IMR-90 (cell line): ENCODE data around the gene RAET1E. TPM values are rescaled to one million over a fixed set of nuclear protein-coding genes. Genes with fewer than 3 reads are reported as not detected.

Experiments used
- ATAC-seq: fragments of 200-7000 bp; cut with Tn5 transposase; 2 replicates; pipeline ENCODE4 v1.9.1; 2020; ENCODE audit warnings: low read depth, mild to moderate bottlenecking, moderate library complexity
- BruUV-seq: library from RNA; stranded (reverse); fragments of 400-500 nt; replicated peaks from 2 replicates; lab custom pipeline; 2021; lab: Mats Ljungman, UMichigan
- CTCF ChIA-PET: fragments of 300-600 bp; formaldehyde crosslinking; extraction: SDS; loops from one replicate; lab custom pipeline; 2021; ENCODE audit warnings: antibody characterized with exemption; lab: Yijun Ruan, JAX
- POLR2A ChIA-PET: fragments of 300-600 bp; sonication (Branson Sonifier 250); formaldehyde crosslinking; loops from one replicate; lab custom pipeline; 2022; ENCODE audit warnings: antibody characterized with exemption; ENCODE audit not compliant: unreplicated experiment; lab: Charles Lee
- DNase-seq: peaks from one replicate; pipeline ENCODE4 v3.0.0; 2013
- H2AFZ ChIP-seq: replicated peaks from 2 replicates; pipeline ENCODE3; 2013; ENCODE audit warnings: low read length, mild to moderate bottlenecking; ENCODE audit not compliant: poor library complexity
- H2AK5ac ChIP-seq: 2 replicates; pipeline ENCODE4 v1.6.1; 2013; ENCODE audit warnings: low read depth, low read length, inconsistent platforms
- H2AK9ac ChIP-seq: replicated peaks from 2 replicates; pipeline ENCODE3; 2013; ENCODE audit warnings: mild to moderate bottlenecking, low read depth, low read length, moderate library complexity; ENCODE audit not compliant: poor library complexity
- H2BK120ac ChIP-seq: 2 replicates; pipeline ENCODE4 v1.6.1; 2013; ENCODE audit warnings: low read depth, low read length, inconsistent platforms
- H2BK15ac ChIP-seq: 3 replicates; pipeline ENCODE4 v1.6.1; 2013; ENCODE audit warnings: low read depth, low read length, inconsistent platforms
- H2BK20ac ChIP-seq: 2 replicates; pipeline ENCODE4 v1.6.1; 2013; ENCODE audit warnings: low read depth, mild to moderate bottlenecking, inconsistent platforms, low read length, moderate library complexity
- H2BK5ac ChIP-seq: 2 replicates; pipeline ENCODE4 v1.6.1; 2013; ENCODE audit warnings: mild to moderate bottlenecking, low read depth, low read length, inconsistent platforms; ENCODE audit not compliant: poor library complexity, severe bottlenecking
- H3K14ac ChIP-seq: replicated peaks from 2 replicates; pipeline ENCODE4 v1.6.1; 2013; ENCODE audit warnings: low read depth, low read length, inconsistent platforms
- H3K18ac ChIP-seq: 2 replicates; pipeline ENCODE4 v1.6.1; 2013; ENCODE audit warnings: low read depth, low read length, control low read depth
- H3K23ac ChIP-seq: 2 replicates; pipeline ENCODE4 v1.6.1; 2013; ENCODE audit warnings: low read depth, low read length, inconsistent platforms
- H3K27ac ChIP-seq: 2 replicates; pipeline ENCODE4 v1.5.1; 2013; ENCODE audit warnings: mild to moderate bottlenecking, control low read depth, low read length; ENCODE audit not compliant: insufficient read depth
- H3K27me3 ChIP-seq: 2 replicates; pipeline ENCODE4 v1.6.1; 2013; ENCODE audit warnings: low read length; ENCODE audit not compliant: control insufficient read depth, insufficient read depth
- H3K36me3 ChIP-seq: 2 replicates; pipeline ENCODE4 v1.6.1; 2013; ENCODE audit warnings: low read length, mixed read lengths; ENCODE audit not compliant: control insufficient read depth, insufficient read depth
- H3K4ac ChIP-seq: 2 replicates; pipeline ENCODE4 v1.6.1; 2013; ENCODE audit warnings: low read depth, low read length, inconsistent platforms
- H3K4me1 ChIP-seq: 2 replicates; pipeline ENCODE4 v1.6.1; 2013; ENCODE audit warnings: low read length, mixed read lengths; ENCODE audit not compliant: control insufficient read depth, insufficient read depth
- H3K4me2 ChIP-seq: 2 replicates; pipeline ENCODE4 v1.6.1; 2013; ENCODE audit warnings: low read depth, mild to moderate bottlenecking, control low read depth, low read length, moderate library complexity
- H3K4me3 ChIP-seq: 2 replicates; pipeline ENCODE4 v1.5.1; 2013; ENCODE audit warnings: low read depth, mild to moderate bottlenecking, control low read depth, low read length, moderate library complexity; ENCODE audit not compliant: insufficient read depth
- H3K56ac ChIP-seq: 2 replicates; pipeline ENCODE4 v1.6.1; 2013; ENCODE audit warnings: low read length, inconsistent platforms; ENCODE audit not compliant: insufficient read depth; ENCODE audit errors: extremely low read depth
- H3K79me1 ChIP-seq, 2 experiments: 2 replicates each; pipeline ENCODE4 v1.6.1; 2013; ENCODE audit warnings: low read length in 2 of 2, inconsistent platforms in 1 of 2, low read depth in 1 of 2
- H3K9ac ChIP-seq: 2 replicates; pipeline ENCODE4 v1.6.1; 2013; ENCODE audit warnings: low read depth, low read length, control low read depth
- H3K9me1 ChIP-seq: 2 replicates; pipeline ENCODE4 v1.6.1; 2013; ENCODE audit warnings: low read length, inconsistent platforms; ENCODE audit not compliant: insufficient read depth
- H3K9me3 ChIP-seq: 2 replicates; pipeline ENCODE4 v1.6.1; 2013; ENCODE audit warnings: low read length; ENCODE audit not compliant: control insufficient read depth, insufficient read depth
- H4K20me1 ChIP-seq: 2 replicates; pipeline ENCODE4 v1.6.1; 2013; ENCODE audit warnings: low read length, inconsistent platforms; ENCODE audit not compliant: insufficient read depth
- H4K5ac ChIP-seq: 2 replicates; pipeline ENCODE4 v1.6.1; 2013; ENCODE audit warnings: mild to moderate bottlenecking, low read depth, low read length, control low read depth
- H4K8ac ChIP-seq, 2 experiments: 2 replicates each; pipeline ENCODE4 v1.6.1; 2013; ENCODE audit warnings: low read depth in 2 of 2, low read length in 2 of 2, control low read depth in 1 of 2, inconsistent platforms in 1 of 2
- H4K91ac ChIP-seq: 2 replicates; pipeline ENCODE4 v1.6.1; 2013; ENCODE audit warnings: low read depth, low read length, inconsistent platforms; ENCODE audit not compliant: insufficient read depth
- BHLHE40 ChIP-seq: fragments of 150-350 bp; IDR thresholded peaks from 2 replicates; pipeline ENCODE4 v1.6.1; 2016; ENCODE audit warnings: mild to moderate bottlenecking, low read depth, low read length
- CHD1 ChIP-seq: IDR thresholded peaks from 2 replicates; pipeline ENCODE4 v1.6.1; 2012; ENCODE audit warnings: low read depth, low read length, improper control_type of control experiment
- MAFK ChIP-seq: IDR thresholded peaks from 2 replicates; pipeline ENCODE4 v1.6.1; 2012; ENCODE audit warnings: low read depth, low read length, improper control_type of control experiment
- MXI1 ChIP-seq: IDR thresholded peaks from 2 replicates; pipeline ENCODE4 v1.6.1; 2012; ENCODE audit warnings: low read depth, mild to moderate bottlenecking, low read length, moderate library complexity, borderline replicate concordance
- POLR2A ChIP-seq: IDR thresholded peaks from 2 replicates; pipeline ENCODE4 v1.6.1; 2012; ENCODE audit warnings: mild to moderate bottlenecking, low read depth, low read length
- RCOR1 ChIP-seq: IDR thresholded peaks from 2 replicates; pipeline ENCODE4 v1.6.1; 2012; ENCODE audit warnings: mild to moderate bottlenecking, low read length, improper control_type of control experiment; ENCODE audit not compliant: insufficient replicate concordance
- WGBS, 2 experiments: methylation state at CpG; one replicate each; pipeline versions ENCODE4 v1.1.5 to v1.1.7; 2013; ENCODE audit warnings: missing lambda C conversion rate in 2 of 2; ENCODE audit not compliant: insufficient read length in 1 of 2; ENCODE audit errors: extremely low coverage in 2 of 2; 5-methylcytosine and 5-hydroxymethylcytosine counted together
- dilution Hi-C: fragments of 300-500 bp; cut with HindIII; formaldehyde crosslinking; loops from one replicate; pipeline ENCODE4 v1.14.3; 2018; ENCODE audit warnings: low sequenced_read_pairs; ENCODE audit not compliant: unreplicated experiment
- in situ Hi-C: fragments of 300-500 bp; cut with MboI; formaldehyde crosslinking; loops from 3 replicates; pipeline ENCODE4 v1.14.3; 2019; ENCODE audit warnings: low sequenced_read_pairs, inconsistent platforms, mixed read lengths
- intact Hi-C: fragments of 100-400 bp; cut with micrococcal nuclease; formaldehyde crosslinking; loops from 2 replicates; pipeline ENCODE4 v1.10.0; 2022
- polyA plus RNA-seq, 3 experiments: library from polyadenylated mRNA; depleted of rRNA; stranded (reverse); fragments of >200 nt; gene quantifications; 2 replicates each; pipeline ENCODE4 v1.2.3, GENCODE V29; 2012; ENCODE audit warnings: low replicate concordance in 1 of 3
- total RNA-seq: library from RNA; depleted of rRNA; stranded (reverse); fragments of >200 nt; gene quantifications from 2 replicates; pipeline ENCODE4 v1.2.3, GENCODE V29; 2012
- TF ChIP-seq, protein P1 (sequence below): conservative IDR thresholded peaks from 2 replicates; pipeline ENCODE4 v1.5.1; 2012; ENCODE audit warnings: mild to moderate bottlenecking, low read depth, low read length, improper control_type of control experiment

The RAET1E gene
- total and polyA plus RNA-seq, 2 of the 4 experiments (the other 2 are of a cell fraction) = not detected

DNA sequence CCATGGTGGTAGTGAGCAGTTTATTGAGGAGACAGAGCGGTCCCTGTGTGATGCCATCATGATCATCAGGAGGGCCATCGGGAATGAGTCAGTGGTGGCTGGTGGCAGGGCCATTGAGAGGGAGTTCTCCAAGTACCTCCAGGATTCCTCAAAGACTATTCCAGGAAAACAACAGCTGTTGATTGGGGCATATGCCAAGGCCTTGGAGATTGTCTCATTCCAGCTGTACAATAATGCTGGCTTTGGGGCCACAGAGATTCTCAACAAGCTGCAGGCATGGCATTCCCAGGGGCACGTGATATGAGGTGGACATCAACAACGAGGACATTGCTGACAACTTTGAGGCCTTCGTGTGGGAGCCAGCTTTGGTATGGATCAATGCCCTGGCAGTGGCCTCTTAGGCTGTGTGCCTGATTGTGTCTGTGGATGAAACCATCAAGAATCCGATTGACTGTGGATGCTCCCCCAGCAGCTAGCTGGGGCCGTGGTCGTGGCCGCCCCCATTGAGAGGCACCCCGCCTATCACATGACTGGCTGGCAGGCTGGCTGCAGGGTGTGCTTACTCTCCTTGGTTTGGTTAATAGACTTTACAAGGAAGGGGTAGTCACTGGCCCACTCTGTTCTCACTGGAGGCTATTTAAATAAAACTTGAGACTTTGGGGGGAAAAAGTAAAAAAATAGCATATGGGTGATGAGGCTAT lies 16.7 kb downstream of the RAET1E start:
- POLR2A ChIA-PET = no interaction called here
- Histone ChIP-seq H3K27ac (no peak overlapping the region), H2BK5ac (no peak overlapping the region), H2AK9ac (no peak overlapping the region), H3K27me3 (peaks cover 17% of the 10 kb centered on the region), H4K5ac (no peak overlapping the region), H3K18ac (no peak overlapping the region), H3K14ac (no peak overlapping the region), H3K23ac (no peak overlapping the region), H3K9me1 (no peaks in the 10 kb centered on the region), H3K9ac (no peak overlapping the region), H4K91ac (no peak overlapping the region), H3K36me3 (no peaks in the 10 kb centered on the region), H2BK20ac (no peak overlapping the region), H3K4me1 (no peaks in the 10 kb centered on the region), H3K4me2 (no peak overlapping the region), H2AK5ac (no peak overlapping the region), H2BK120ac (no peak overlapping the region), H3K9me3 (no peaks in the 10 kb centered on the region), H2BK15ac (no peak overlapping the region), H3K4me3 (no peak overlapping the region), H3K79me1 (no peaks in the 10 kb centered on the region), H4K8ac (no peak overlapping the region), H3K4ac (no peak overlapping the region), H4K20me1 (no peaks in the 10 kb centered on the region), H2AFZ (no peak overlapping the region), H3K56ac (no peak overlapping the region)
- no peak for TF ChIP-seq BHLHE40
- no peak for TF ChIP-seq POLR2A
- no peak for TF ChIP-seq MAFK
- TF ChIP-seq RCOR1 = no peak
- TF ChIP-seq CHD1 = no peak
- TF ChIP-seq, protein P1, sequence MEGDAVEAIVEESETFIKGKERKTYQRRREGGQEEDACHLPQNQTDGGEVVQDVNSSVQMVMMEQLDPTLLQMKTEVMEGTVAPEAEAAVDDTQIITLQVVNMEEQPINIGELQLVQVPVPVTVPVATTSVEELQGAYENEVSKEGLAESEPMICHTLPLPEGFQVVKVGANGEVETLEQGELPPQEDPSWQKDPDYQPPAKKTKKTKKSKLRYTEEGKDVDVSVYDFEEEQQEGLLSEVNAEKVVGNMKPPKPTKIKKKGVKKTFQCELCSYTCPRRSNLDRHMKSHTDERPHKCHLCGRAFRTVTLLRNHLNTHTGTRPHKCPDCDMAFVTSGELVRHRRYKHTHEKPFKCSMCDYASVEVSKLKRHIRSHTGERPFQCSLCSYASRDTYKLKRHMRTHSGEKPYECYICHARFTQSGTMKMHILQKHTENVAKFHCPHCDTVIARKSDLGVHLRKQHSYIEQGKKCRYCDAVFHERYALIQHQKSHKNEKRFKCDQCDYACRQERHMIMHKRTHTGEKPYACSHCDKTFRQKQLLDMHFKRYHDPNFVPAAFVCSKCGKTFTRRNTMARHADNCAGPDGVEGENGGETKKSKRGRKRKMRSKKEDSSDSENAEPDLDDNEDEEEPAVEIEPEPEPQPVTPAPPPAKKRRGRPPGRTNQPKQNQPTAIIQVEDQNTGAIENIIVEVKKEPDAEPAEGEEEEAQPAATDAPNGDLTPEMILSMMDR = no peak
- TF ChIP-seq MXI1 = no peak
- DNase-seq (no peak), ATAC-seq (no peak)
- in situ Hi-C loops (no loop called here), dilution Hi-C loops (no loop called here), intact Hi-C loops (no loop called here)
- CTCF ChIA-PET = no interaction called here
- no TSS peak for BruUV-seq
- no CpG with 5 or more reads among the region's 10 CpGs for WGBS, 2 experiments
